GM13977 (cell line): ENCODE measurements around the gene VPS13D.

Experiments
- DNase-seq: peaks from one replicate; pipeline ENCODE4 v3.0.0; 2012; ENCODE audit warnings: low spot score
- CTCF ChIP-seq: IDR thresholded peaks from 2 replicates; pipeline ENCODE4 v1.5.1; 2012; ENCODE audit warnings: mild to moderate bottlenecking, control low read depth; ENCODE audit not compliant: insufficient read depth; ENCODE audit errors: extremely low read depth, missing control alignments
- in situ Hi-C: fragments of 300-500 bp; cut with MboI; formaldehyde crosslinking; loops from one replicate; pipeline ENCODE4 v1.12.0; 2022; ENCODE audit warnings: low sequenced_read_pairs, low pct_unique_long_range_greater_than_20kb, mixed read lengths, inconsistent platforms; ENCODE audit not compliant: unreplicated experiment

Gene VPS13D

DNA sequence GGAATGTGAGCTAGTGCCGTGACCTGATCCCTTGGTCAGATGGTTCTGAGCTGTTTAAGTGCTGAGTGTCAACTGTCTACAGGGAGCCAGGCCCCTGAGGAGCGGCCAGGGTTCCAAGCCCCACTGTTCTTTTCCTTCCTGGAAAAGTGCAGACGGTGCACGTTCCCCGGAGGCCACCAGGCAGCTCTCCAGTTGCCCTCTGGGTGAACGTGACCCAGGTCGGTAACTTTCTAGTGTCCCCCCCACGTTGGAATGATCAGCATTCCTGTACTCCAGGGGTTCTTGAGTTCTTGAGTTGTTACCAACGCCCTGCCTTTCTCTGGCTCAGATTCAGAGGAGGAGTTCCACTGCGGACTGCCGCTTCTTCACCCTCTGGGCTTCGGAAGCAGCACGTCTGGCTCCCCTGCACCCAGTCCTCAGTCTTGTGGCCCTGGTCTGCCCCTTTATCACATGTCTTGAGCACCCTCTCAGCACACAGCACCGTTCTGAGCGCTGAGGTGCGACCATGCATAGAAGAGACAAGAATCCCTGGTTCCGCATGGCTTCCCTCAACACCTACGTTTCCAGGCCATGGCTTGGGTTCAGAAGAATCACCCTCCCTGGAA, 256.7 kb downstream of the VPS13D start:
- in situ Hi-C loops: no loop called here
- TF ChIP-seq CTCF: no peak
- DNase-seq: no peak

DNA sequence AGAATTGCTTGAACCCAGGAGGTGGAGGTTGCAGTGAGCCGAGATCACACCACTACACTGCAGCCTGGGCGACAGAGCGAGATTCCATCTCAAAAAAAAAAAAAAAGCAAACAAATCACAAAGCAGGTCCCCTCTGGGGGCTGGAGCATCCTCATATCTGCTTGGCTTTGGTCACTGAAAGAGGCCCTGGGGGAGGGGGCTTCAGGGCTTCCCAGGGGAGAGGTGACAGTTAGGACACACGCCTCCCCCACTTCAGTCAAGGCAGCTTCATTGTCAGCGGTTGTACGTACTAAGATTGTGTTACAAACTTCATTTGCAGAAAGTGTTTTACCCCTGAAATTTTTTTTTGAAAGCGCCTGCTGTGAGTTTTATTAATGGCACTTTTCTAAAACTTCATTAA, 257.7 kb downstream of the VPS13D start:
- TF ChIP-seq CTCF: no peak
- no peak for DNase-seq
- in situ Hi-C loops: no loop called here

- DNase-seq: no peak
- in situ Hi-C loops: no loop called here
- no peak for TF ChIP-seq CTCF
These were observed 259.0 kb downstream of the VPS13D start for GRCh38 chr1:12488666-12489354.

DNA sequence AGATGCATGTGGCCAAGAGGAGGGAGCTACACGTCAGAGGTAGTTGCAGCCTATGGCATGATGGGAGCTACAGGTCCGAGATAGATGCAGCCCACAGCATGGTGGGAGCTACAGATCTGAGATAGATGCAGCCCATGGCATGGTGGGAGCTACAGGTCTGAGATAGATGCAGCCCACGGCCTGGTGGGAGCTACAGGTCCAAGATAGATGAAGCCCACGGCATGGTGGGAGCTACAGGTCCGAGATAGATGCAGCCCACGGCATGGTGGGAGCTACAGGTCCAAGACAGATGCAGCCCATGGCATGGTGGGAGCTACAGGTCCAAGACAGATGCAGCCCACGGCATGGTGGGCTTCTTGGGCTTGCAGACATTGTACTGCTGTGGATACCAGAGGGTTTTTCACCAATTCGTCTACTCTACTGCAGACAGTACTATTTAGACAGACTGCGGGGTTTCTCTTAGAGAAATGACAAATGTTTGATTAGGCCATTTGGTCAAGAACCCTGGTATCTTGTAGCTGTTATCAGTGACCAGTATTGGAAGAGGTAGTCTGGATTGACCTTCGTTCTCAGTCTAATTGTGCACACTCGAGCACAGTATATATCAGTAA, 260.8 kb downstream of the VPS13D start:
- TF ChIP-seq CTCF: no peak

DNA sequence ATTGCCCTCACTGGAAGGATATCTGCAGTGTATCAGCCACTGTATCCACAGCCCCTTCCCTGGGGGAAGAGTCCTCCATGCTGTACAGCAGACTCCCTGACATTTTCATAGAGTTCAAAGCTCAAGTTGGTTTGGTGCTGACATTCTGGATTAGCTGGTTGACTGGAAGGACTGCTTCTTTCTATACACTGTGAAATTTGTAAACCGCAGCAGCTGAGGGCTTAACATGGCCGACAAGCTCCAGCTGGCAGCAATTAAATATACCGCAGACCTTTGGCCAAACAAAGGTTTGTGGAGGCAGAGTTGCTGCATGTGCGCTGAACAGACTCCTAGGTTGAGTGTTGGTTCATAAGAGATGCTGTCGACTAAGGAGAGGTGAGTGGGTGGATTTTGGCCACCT, 261.8 kb downstream of the VPS13D start:
- DNase-seq: no peak
- no peak for TF ChIP-seq CTCF
- in situ Hi-C loops: no loop called here

More for the DNA sequence above, 260.8 kb downstream of the VPS13D start:
- DNase-seq: no peak
- in situ Hi-C loops: no loop called here

DNA sequence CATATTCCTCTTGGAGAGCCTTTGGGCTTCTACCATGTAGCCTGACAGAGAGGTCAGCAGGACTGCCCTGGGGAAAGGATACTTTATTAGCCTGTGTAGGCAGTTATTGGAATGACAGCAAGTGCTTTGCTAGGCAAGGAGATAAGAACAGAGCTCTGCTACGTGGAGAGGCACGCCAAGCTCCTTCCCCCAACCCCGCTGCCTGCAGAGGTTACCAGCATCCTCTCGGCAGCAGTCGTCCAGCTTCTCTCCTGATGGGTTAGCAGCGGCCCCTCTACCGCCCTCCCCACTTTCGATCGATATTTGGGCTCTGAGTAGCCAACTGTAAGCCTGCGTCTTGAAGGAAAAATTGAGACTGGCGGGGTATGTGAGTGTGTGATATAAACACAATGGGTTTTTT, 265.9 kb downstream of the VPS13D start:
- in situ Hi-C loops: no loop called here
- no peak for TF ChIP-seq CTCF
- no peak for DNase-seq
